ENCODE data around the gene MALRD1. TPM values are rescaled to one million over a fixed set of nuclear protein-coding genes. Genes with fewer than 3 reads are reported as not detected.

MALRD1 gene
- total RNA-seq, 1 donor from 2014 or later: 0.45 TPM

- peaks cover 4% of the 10 kb centered on the region for H3K4me1 ChIP-seq (ENCODE audit: insufficient read depth, low read length)
- no peak for FAIRE-seq
- TF ChIP-seq CTCF (IDR thresholded peaks at IDR 0.05; ENCODE audit: insufficient read depth, low read depth, low read length) (no peak), EZH2 (IDR thresholded peaks at IDR 0.05; ENCODE audit: insufficient read depth, low read length) (no peak)
Observed at GRCh38 chr10:19724287-19724686, 675.7 kb downstream of the MALRD1 start.

GRCh38 chr10:19728376-19728775 is 679.8 kb downstream of the MALRD1 start:
- H3K4me3 ChIP-seq (ENCODE audit: insufficient read depth, low read depth, low read length): no peak overlapping the region
- no peak for FAIRE-seq
- TF ChIP-seq EZH2 (IDR thresholded peaks at IDR 0.05; ENCODE audit: insufficient read depth, low read length) (no peak), CTCF (IDR thresholded peaks at IDR 0.05; ENCODE audit: insufficient read depth, low read depth, low read length) (no peak)
- H3K27ac ChIP-seq (ENCODE audit: low read depth, low read length): no peak overlapping the region
- H3K4me1 Mint-ChIP-seq (ENCODE audit: low read depth, unreplicated experiment): peaks cover 11% of the 10 kb centered on the region
- no peaks in the 10 kb centered on the region for H3K36me3 Mint-ChIP-seq (ENCODE audit: low read depth, unreplicated experiment)
- no peak overlapping the region for H3K4me2 ChIP-seq (ENCODE audit: low read length)
- no peaks in the 10 kb centered on the region for H3K9me3 ChIP-seq (ENCODE audit: insufficient read depth, low read depth, low read length)
- H3K79me2 ChIP-seq (ENCODE audit: insufficient read depth, low read length): no peaks in the 10 kb centered on the region
- H3K4me1 ChIP-seq (ENCODE audit: insufficient read depth, low read length): peaks cover 9% of the 10 kb centered on the region
- no peaks in the 10 kb centered on the region for H4K20me1 ChIP-seq (ENCODE audit: insufficient read depth, low read length)
- H3K4me3 Mint-ChIP-seq (ENCODE audit: unreplicated experiment): no peak overlapping the region
- no peaks in the 10 kb centered on the region for H3K27me3 Mint-ChIP-seq (ENCODE audit: low read depth, unreplicated experiment)
- H3K36me3 ChIP-seq (ENCODE audit: insufficient read depth, low read length): no peaks in the 10 kb centered on the region
- no peak for DNase-seq (ENCODE audit: low read depth)
- H3K9ac ChIP-seq (ENCODE audit: low read length): no peak overlapping the region
- H3K27me3 ChIP-seq (ENCODE audit: insufficient read depth, low read length): no peaks in the 10 kb centered on the region
- H3K9me3 Mint-ChIP-seq (ENCODE audit: unreplicated experiment): no peaks in the 10 kb centered on the region
- H2AFZ ChIP-seq (ENCODE audit: low read depth, low read length): no peak overlapping the region
- no peak overlapping the region for H3K27ac Mint-ChIP-seq (ENCODE audit: unreplicated experiment)

More at GRCh38 chr10:19724287-19724686, 675.7 kb downstream of the MALRD1 start:
- Histone ChIP-seq H3K27me3 (ENCODE audit: insufficient read depth, low read length) (no peaks in the 10 kb centered on the region), H3K27ac (ENCODE audit: low read depth, low read length) (no peak overlapping the region), H3K79me2 (ENCODE audit: insufficient read depth, low read length) (no peaks in the 10 kb centered on the region), H3K9me3 (ENCODE audit: insufficient read depth, low read depth, low read length) (no peaks in the 10 kb centered on the region), H3K4me3 (ENCODE audit: insufficient read depth, low read depth, low read length) (no peak overlapping the region), H3K36me3 (ENCODE audit: insufficient read depth, low read length) (no peaks in the 10 kb centered on the region), H2AFZ (ENCODE audit: low read depth, low read length) (no peak overlapping the region), H4K20me1 (ENCODE audit: insufficient read depth, low read length) (no peaks in the 10 kb centered on the region), H3K4me2 (ENCODE audit: low read length) (no peak overlapping the region), H3K9ac (ENCODE audit: low read length) (no peak overlapping the region)
- no peaks in the 10 kb centered on the region for H3K9me3 Mint-ChIP-seq (ENCODE audit: unreplicated experiment)
- no peak overlapping the region for H3K27ac Mint-ChIP-seq (ENCODE audit: unreplicated experiment)
- no peaks in the 10 kb centered on the region for H3K27me3 Mint-ChIP-seq (ENCODE audit: low read depth, unreplicated experiment)
- no peak for DNase-seq (ENCODE audit: low read depth)
- no peaks in the 10 kb centered on the region for H3K36me3 Mint-ChIP-seq (ENCODE audit: low read depth, unreplicated experiment)
- H3K4me3 Mint-ChIP-seq (ENCODE audit: unreplicated experiment): no peak overlapping the region
- H3K4me1 Mint-ChIP-seq (ENCODE audit: low read depth, unreplicated experiment): peaks cover 2% of the 10 kb centered on the region

GRCh38 chr10:19728964-19729363 is 680.4 kb downstream of the MALRD1 start:
- Mint-ChIP-seq H3K9me3 (ENCODE audit: unreplicated experiment) (no peaks in the 10 kb centered on the region), H3K27ac (ENCODE audit: unreplicated experiment) (no peak overlapping the region), H3K4me3 (ENCODE audit: unreplicated experiment) (no peak overlapping the region), H3K4me1 (ENCODE audit: low read depth, unreplicated experiment) (peaks cover 11% of the 10 kb centered on the region), H3K27me3 (ENCODE audit: low read depth, unreplicated experiment) (no peaks in the 10 kb centered on the region), H3K36me3 (ENCODE audit: low read depth, unreplicated experiment) (no peaks in the 10 kb centered on the region)
- TF ChIP-seq CTCF (IDR thresholded peaks at IDR 0.05; ENCODE audit: insufficient read depth, low read depth, low read length) (no peak), EZH2 (IDR thresholded peaks at IDR 0.05; ENCODE audit: insufficient read depth, low read length) (no peak)
- Histone ChIP-seq H2AFZ (ENCODE audit: low read depth, low read length) (no peak overlapping the region), H4K20me1 (ENCODE audit: insufficient read depth, low read length) (no peaks in the 10 kb centered on the region), H3K27me3 (ENCODE audit: insufficient read depth, low read length) (no peaks in the 10 kb centered on the region), H3K9me3 (ENCODE audit: insufficient read depth, low read depth, low read length) (no peaks in the 10 kb centered on the region), H3K36me3 (ENCODE audit: insufficient read depth, low read length) (no peaks in the 10 kb centered on the region), H3K9ac (ENCODE audit: low read length) (no peak overlapping the region), H3K27ac (ENCODE audit: low read depth, low read length) (no peak overlapping the region), H3K79me2 (ENCODE audit: insufficient read depth, low read length) (no peaks in the 10 kb centered on the region), H3K4me3 (ENCODE audit: insufficient read depth, low read depth, low read length) (no peak overlapping the region), H3K4me2 (ENCODE audit: low read length) (no peak overlapping the region), H3K4me1 (ENCODE audit: insufficient read depth, low read length) (peaks cover 9% of the 10 kb centered on the region)
- FAIRE-seq: no peak
- no peak for DNase-seq (ENCODE audit: low read depth)
